ENCODE results near the gene C12orf57. TPM values are rescaled to one million over a fixed set of nuclear protein-coding genes. Genes with fewer than 3 reads are reported as not detected.

Gene C12orf57
- total and polyA plus RNA-seq, 2 donors from 2014 or later = 175 to 336 TPM

DNA sequence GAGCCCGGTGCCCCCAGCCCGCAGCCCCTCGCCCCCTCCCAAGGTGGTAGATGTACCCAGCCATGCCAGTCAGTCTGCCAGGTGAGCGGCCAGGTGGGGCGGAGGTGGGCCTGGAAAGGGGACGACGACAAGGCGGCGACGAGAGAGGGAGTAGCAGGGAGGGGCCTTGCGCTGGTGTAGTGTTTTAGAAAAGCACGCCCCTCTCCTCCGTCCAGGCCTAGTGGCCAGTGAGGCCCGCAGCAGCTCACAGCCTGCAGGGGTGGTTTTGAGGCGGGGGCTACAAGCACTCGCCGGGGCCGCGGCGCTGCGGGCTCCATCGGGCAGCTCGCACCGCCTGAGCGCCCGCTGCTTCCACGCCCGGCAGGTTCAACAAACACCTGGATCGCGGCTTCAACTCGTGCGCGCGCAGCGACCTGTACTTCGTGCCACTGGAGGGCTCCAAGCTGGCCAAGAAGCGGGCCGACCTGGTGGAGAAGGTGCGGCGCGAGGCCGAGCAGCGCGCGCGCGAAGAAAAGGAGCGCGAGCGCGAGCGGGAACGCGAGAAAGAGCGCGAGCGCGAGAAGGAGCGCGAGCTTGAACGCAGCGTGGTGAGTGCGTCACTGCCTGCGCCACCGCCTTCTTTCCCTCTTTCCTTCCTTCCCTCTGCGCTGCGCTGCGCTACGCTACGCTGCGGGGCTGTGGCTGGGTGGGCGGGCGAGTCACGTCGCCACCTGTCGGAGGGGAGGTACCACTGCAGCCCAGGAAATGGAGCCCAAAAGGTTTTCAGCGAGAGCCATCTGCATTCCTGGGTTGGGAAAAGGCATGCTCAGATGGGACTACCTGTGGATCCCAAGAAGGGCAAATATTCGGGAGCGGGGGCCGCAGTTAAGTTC, 6.1 kb upstream of the C12orf57 start:
- Histone ChIP-seq H3K4me3 (ENCODE audit: low read length in 3 of 3) (peak overlapping the region; percentile 49 to 73 (median 60)), H3K36me3 (ENCODE audit: control insufficient read depth in 2 of 3, insufficient read depth in 3 of 3, low read length in 3 of 3) (peaks cover 3 to 10% (median 4%) of the 10 kb centered on the region in 3 donors), H3K9me3 (ENCODE audit: control insufficient read depth in 2 of 3, insufficient read depth in 1 of 3, low read length in 3 of 3) (no peaks in the 10 kb centered on the region), H3K27ac (ENCODE audit: low read depth in 2 of 2, low read length in 2 of 2) (peak overlapping the region; percentile 78 to 91), H3K27me3 (ENCODE audit: control insufficient read depth, insufficient read depth, low read length) (no peaks in the 10 kb centered on the region), H3K9ac (ENCODE audit: low read length in 3 of 3) (peak overlapping the region; percentile 30 to 86 (median 35)), H3K4me1 (ENCODE audit: control insufficient read depth in 2 of 3, insufficient read depth in 2 of 3, low read depth in 1 of 3, low read length in 3 of 3) (peaks cover 0 to 16% (median 13%) of the 10 kb centered on the region in 3 donors)
- DNase-seq = peak; percentile 96 to 98 (median 98)
- intact Hi-C loops (cut with DNase I) = no loop called here
- peak; percentile 83 for FAIRE-seq
- TF ChIP-seq, protein P1, sequence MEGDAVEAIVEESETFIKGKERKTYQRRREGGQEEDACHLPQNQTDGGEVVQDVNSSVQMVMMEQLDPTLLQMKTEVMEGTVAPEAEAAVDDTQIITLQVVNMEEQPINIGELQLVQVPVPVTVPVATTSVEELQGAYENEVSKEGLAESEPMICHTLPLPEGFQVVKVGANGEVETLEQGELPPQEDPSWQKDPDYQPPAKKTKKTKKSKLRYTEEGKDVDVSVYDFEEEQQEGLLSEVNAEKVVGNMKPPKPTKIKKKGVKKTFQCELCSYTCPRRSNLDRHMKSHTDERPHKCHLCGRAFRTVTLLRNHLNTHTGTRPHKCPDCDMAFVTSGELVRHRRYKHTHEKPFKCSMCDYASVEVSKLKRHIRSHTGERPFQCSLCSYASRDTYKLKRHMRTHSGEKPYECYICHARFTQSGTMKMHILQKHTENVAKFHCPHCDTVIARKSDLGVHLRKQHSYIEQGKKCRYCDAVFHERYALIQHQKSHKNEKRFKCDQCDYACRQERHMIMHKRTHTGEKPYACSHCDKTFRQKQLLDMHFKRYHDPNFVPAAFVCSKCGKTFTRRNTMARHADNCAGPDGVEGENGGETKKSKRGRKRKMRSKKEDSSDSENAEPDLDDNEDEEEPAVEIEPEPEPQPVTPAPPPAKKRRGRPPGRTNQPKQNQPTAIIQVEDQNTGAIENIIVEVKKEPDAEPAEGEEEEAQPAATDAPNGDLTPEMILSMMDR (IDR thresholded peaks at IDR 0.05; ENCODE audit: borderline replicate concordance, extremely low read depth, insufficient read depth) = peak; percentile 97

DNA sequence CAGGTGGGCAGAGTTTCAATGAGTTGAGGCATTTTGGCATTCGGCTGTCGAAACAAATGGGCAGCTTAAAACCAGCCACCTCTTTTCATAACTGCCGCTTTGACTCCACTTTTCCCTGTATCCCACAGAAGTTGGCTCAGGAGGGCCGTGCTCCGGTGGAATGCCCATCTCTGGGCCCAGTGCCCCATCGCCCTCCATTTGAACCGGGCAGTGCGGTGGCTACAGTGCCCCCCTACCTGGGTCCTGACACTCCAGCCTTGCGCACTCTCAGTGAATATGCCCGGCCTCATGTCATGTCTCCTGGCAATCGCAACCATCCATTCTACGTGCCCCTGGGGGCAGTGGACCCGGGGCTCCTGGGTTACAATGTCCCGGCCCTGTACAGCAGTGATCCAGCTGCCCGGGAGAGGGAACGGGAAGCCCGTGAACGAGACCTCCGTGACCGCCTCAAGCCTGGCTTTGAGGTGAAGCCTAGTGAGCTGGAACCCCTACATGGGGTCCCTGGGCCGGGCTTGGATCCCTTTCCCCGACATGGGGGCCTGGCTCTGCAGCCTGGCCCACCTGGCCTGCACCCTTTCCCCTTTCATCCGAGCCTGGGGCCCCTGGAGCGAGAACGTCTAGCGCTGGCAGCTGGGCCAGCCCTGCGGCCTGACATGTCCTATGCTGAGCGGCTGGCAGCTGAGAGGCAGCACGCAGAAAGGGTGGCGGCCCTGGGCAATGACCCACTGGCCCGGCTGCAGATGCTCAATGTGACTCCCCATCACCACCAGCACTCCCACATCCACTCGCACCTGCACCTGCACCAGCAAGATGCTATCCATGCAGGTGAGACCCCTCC, 5.2 kb upstream of the C12orf57 start:
- DNase-seq (peak in 2 of 5 donors; percentile 77 to 85), FAIRE-seq (no peak)
- peak overlapping the region in 1 of 3 donors; percentile 86 for H3K9ac ChIP-seq (ENCODE audit: low read length in 3 of 3)
- H3K4me3 ChIP-seq (ENCODE audit: low read length in 3 of 3) = peak overlapping the region; percentile 6 to 73 (median 7)
- no peaks in the 10 kb centered on the region for H3K27me3 ChIP-seq (ENCODE audit: control insufficient read depth, insufficient read depth, low read length)
- H3K36me3 ChIP-seq (ENCODE audit: control insufficient read depth in 2 of 3, insufficient read depth in 3 of 3, low read length in 3 of 3) = peaks cover 3 to 10% (median 4%) of the 10 kb centered on the region in 3 donors
- peaks cover 0 to 18% (median 11%) of the 10 kb centered on the region in 3 donors for H3K4me1 ChIP-seq (ENCODE audit: control insufficient read depth in 2 of 3, insufficient read depth in 2 of 3, low read depth in 1 of 3, low read length in 3 of 3)
- H3K27ac ChIP-seq (ENCODE audit: low read depth in 2 of 2, low read length in 2 of 2) = peak overlapping the region; percentile 69 to 91
- intact Hi-C loops (cut with DNase I) = no loop called here
- TF ChIP-seq, protein P1 (IDR thresholded peaks at IDR 0.05; ENCODE audit: borderline replicate concordance, extremely low read depth, insufficient read depth) = no peak
- H3K9me3 ChIP-seq (ENCODE audit: control insufficient read depth in 2 of 3, insufficient read depth in 1 of 3, low read length in 3 of 3) = no peaks in the 10 kb centered on the region

DNA sequence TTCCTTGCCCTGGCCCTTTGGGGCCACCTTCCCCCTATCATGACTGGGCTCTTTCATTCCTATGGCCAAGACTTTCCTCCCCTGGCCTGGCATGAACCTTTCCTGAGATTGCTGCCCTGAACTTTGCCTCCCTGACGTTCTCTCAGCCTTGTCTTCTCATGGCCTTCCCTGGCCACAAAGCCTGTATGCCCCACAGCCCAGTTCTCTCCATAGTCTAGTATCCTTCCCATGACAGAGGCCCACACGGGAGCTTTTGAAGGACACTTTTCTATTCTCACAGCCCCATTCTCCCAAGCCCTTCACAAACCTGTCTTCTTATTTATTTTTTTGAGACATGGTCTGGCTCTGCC, 4.7 kb upstream of the C12orf57 start:
- Histone ChIP-seq H3K36me3 (ENCODE audit: control insufficient read depth in 2 of 3, insufficient read depth in 3 of 3, low read length in 3 of 3) (peaks cover 3 to 4% (median 4%) of the 10 kb centered on the region in 3 donors), H3K4me3 (ENCODE audit: low read length in 3 of 3) (no peak overlapping the region), H3K9ac (ENCODE audit: low read length in 3 of 3) (no peak overlapping the region), H3K4me1 (ENCODE audit: control insufficient read depth in 2 of 3, insufficient read depth in 2 of 3, low read depth in 1 of 3, low read length in 3 of 3) (peaks cover 0 to 18% (median 11%) of the 10 kb centered on the region in 3 donors), H3K27me3 (ENCODE audit: control insufficient read depth, insufficient read depth, low read length) (no peaks in the 10 kb centered on the region), H3K27ac (ENCODE audit: low read depth in 2 of 2, low read length in 2 of 2) (no peak overlapping the region), H3K9me3 (ENCODE audit: control insufficient read depth in 2 of 3, insufficient read depth in 1 of 3, low read length in 3 of 3) (no peaks in the 10 kb centered on the region)
- TF ChIP-seq, protein P1 (IDR thresholded peaks at IDR 0.05; ENCODE audit: borderline replicate concordance, extremely low read depth, insufficient read depth) = no peak
- intact Hi-C loops (cut with DNase I) = no loop called here
- DNase-seq (no peak), FAIRE-seq (no peak)
